GM21825 (cell line): Measurements from ENCODE around the gene PPIF.

Source experiments
- ATAC-seq: cut with Tn5 transposase; IDR thresholded peaks from one replicate; pipeline ENCODE4 v1.9.1; 2021; ENCODE audit warnings: mild to moderate bottlenecking, moderate library complexity; ENCODE audit not compliant: unreplicated experiment

The PPIF gene

DNA sequence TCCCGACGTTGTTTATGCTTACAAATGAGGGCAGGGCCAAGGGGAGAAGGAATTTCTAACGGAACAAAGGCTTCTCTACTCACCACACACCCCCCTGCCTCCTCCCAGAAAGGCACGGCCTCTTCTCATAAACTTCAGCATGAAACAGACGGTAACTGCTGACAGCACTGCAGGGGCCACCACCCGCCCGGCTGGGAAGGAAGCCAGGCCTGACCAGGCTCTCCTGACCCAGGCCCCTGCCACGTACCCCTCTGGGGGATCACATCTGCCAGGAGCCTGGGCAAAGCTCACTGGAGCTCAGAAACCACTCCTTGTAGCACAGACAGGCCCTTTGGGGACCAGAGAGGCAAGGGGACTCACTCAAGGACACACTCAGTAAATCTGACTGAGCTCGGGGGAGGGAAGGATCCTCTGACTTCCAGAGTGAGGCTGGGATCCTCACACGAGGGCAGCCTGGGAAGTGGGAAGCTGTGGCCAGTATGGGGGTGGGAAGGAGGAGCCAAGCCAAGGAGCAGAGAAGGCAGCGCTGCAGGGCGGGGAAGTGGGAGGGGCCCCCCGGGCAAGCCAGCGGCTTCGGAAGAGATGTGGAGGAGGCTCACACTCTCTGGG is 52.1 kb downstream of the PPIF start:
- no peak for ATAC-seq

- ATAC-seq = peak; percentile 59
These were observed 53.1 kb downstream of the PPIF start for GRCh38 chr10:79400146-79401004.

DNA sequence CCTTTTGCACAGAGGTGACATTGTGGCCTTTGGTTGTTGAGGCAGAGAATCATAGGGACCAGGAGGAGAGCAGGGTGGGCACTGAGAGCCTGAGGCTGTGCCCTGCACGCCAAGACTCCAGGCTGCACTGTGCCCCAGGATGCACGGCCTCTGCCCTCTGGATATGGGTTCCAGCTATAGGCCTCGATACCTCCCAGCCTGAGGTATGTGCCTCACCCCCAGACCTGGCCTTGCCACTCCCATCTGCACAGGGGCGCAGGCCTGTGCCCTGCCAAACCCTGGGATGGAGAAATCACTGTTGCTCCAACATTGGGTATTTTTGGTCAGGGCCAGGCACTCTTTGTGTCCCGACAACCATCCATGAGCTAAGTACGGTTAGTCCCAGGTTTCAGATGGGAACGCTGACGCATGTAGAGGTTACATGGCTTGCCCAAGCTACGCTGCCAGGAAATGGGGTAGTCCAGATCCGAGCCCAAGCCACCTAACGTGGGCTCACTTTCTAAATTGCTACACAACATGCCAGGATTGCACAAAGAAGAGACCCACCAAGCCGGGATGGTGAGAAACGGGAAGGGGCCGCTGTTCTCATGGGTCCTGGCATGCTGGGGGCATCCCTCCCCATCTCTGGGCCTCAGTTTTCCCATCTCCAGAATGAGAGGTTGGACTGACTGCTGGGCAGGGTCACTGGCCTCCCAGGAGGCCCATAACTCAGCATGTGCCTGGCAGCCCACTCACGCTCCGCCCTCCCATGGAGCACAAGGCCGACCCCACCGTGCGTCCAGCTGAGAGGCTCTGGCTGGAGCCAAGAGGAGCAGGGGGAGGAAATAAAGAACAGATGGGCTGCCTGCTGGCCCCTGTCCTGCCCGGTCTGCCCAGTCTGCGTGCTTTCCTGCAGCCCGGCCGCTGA is 54.0 kb downstream of the PPIF start:
- peak; percentile 13 for ATAC-seq

GRCh38 chr10:79402625-79402946 is 55.3 kb downstream of the PPIF start:
- ATAC-seq = no peak

GRCh38 chr10:79402951-79403350 is 55.7 kb downstream of the PPIF start:
- ATAC-seq = no peak

GRCh38 chr10:79403441-79404230 is 56.4 kb downstream of the PPIF start:
- ATAC-seq = no peak

DNA sequence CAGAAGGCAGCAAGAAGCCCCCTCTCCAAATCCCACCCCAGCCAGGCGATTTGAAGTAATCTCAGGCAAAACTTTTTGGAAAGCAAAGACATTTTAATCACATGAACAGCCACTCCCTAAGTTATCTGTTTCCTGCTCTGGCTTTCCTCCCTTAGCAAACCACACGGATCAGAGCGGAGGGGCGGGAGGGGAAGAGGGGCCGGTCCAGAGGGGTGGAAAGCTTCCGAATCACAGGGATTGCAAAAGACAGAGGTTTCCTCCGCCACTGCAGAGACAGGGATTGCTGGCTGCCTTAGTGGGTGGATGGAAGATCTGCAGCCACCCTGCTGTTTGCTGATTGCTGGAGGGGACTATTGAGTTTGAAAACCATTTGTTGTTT is 57.0 kb downstream of the PPIF start:
- ATAC-seq = no peak

GRCh38 chr10:79404690-79405131 is 57.4 kb downstream of the PPIF start:
- ATAC-seq = no peak
